ENCODE results near the gene GNAI2.
A peak's percentile ranks its signal among the peaks of the same experiment; 100 is the strongest.
"Not testable (repeated sequence)": the region's sequence is repeated elsewhere in the genome, so short reads cannot be mapped to it uniquely, and the experiment has no call there.

Gene GNAI2

GRCh38 chr3:50264383-50264963 lies 28.5 kb downstream of the GNAI2 start:
- peak; percentile 96 for DNase-seq (ENCODE audit: low read depth in 2 of 2)

GRCh38 chr3:50264964-50265485 lies 29.0 kb downstream of the GNAI2 start:
- no peak for DNase-seq (ENCODE audit: low read depth in 2 of 2)

- DNase-seq (ENCODE audit: low read depth in 2 of 2): no peak
Observed at GRCh38 chr3:50265571-50265970, 29.6 kb downstream of the GNAI2 start.

- no peak for DNase-seq (ENCODE audit: low read depth in 2 of 2)
Observed at GRCh38 chr3:50266017-50266416, 30.0 kb downstream of the GNAI2 start.

DNA sequence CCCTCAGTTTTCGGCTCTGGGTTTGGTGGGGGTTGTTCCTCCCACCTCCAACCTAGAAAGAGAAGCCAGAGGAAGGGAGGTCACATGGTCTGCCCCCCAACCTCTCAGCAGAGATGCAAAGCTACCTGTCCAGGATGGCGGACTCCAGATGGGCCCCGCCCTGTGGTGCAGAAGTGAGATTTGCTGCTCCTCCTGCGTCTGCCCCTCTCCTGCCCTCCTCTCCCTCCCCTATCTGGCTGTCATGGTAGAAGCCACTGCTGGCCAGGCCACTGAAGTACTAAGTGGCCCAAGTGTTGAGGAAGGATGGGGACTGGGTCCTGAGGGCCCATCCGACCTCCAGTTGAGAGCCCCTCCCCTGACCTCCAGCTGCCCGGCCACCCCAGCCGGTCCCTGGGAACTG lies 30.8 kb downstream of the GNAI2 start:
- no peak for DNase-seq (ENCODE audit: low read depth in 2 of 2)

- no peak for DNase-seq (ENCODE audit: low read depth in 2 of 2)
Observed at GRCh38 chr3:50267280-50267913, 31.4 kb downstream of the GNAI2 start.

DNA sequence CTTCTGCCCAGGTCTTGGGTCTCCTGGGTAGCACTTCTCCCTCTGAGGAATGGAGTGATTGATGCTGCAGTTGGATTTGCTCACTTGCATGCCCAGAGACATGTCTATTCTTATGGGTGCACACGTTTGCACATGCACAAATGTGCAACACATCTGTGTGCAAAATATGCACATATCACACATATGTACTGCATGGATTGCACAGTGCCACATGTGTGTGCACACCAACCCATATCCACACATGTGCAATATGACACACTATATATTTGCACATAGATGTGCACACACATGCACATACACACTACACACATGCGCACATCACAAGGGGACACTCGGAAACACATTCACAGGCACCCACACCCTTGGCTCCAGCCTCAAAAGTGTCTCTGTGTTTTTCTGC lies 32.3 kb downstream of the GNAI2 start:
- DNase-seq (ENCODE audit: low read depth in 2 of 2): no peak

GRCh38 chr3:50268703-50269451 lies 32.9 kb downstream of the GNAI2 start, which contains the start of gene SEMA3B:
Gene SEMA3B, plus strand, starts transcription at chr3:50269147. Its CDS starts 94 bp downstream, at chr3:50269241.
- no peak for DNase-seq (ENCODE audit: low read depth in 2 of 2)

DNA sequence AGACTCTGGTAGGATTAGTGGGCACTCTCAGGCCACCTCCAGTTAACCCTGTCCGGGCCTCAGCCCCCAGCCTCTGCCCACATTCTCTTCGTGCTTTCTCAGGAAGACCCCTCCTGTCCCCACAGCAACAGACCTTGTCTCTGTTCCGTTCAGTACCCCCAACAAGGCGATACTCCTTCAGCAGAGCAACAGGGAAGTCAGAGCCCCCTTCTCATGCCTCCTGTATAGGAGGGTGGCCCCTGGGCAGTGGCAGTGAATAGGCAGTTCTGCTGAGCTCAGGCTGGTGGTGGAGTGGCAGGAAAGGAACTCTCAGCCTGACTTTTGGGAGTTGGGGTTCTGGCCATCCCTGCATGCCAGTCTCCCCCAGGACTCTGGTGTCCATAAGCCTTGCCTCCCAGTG lies 33.5 kb downstream of the GNAI2 start:
- DNase-seq (ENCODE audit: low read depth in 2 of 2): no peak

- no peak for DNase-seq (ENCODE audit: low read depth in 2 of 2)
Observed at GRCh38 chr3:50269977-50270413, 34.0 kb downstream of the GNAI2 start.

DNA sequence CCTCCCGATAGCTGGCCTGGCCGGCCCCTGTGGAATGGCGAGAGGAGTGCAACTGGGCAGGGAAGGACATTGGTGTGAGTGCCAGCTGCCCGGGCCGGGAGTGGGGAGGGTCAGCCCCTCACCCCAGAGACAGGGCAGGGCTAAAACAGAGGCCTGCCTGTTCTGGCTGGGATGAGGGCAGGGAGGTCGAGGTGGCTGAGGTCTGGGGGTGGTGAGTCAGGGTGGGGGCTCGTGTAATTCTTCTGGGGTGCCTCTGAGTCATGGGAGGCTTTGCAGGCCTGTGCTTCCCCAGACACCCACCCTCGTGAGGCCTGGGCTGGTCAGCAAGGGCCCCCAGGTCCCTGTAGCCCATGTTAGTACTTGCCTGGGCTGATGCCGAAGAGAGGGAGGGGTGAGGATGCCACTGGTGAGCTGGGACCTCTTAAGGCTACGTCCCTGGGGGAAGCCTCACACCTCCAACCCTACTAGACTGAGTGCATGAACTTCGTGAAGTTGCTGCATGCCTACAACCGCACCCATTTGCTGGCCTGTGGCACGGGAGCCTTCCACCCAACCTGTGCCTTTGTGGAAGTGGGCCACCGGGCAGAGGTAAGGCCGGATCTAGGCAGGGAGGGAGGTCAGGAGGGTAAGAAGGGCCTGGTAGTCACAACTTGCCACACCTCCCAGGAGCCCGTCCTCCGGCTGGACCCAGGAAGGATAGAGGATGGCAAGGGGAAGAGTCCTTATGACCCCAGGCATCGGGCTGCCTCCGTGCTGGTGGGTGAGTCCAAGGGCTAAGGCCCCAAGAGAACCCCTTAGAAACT lies 34.6 kb downstream of the GNAI2 start:
- no peak for DNase-seq (ENCODE audit: low read depth in 2 of 2)

- DNase-seq (ENCODE audit: low read depth in 2 of 2): no peak
Observed at GRCh38 chr3:50271314-50271936, 35.4 kb downstream of the GNAI2 start.

GRCh38 chr3:50272538-50272910 lies 36.5 kb downstream of the GNAI2 start:
- not testable (repeated sequence) for DNase-seq (ENCODE audit: low read depth in 2 of 2)

- DNase-seq (ENCODE audit: low read depth in 2 of 2): peak in 1 of 2 experiments; percentile 27
Observed at GRCh38 chr3:50272911-50273688, 37.1 kb downstream of the GNAI2 start.

DNA sequence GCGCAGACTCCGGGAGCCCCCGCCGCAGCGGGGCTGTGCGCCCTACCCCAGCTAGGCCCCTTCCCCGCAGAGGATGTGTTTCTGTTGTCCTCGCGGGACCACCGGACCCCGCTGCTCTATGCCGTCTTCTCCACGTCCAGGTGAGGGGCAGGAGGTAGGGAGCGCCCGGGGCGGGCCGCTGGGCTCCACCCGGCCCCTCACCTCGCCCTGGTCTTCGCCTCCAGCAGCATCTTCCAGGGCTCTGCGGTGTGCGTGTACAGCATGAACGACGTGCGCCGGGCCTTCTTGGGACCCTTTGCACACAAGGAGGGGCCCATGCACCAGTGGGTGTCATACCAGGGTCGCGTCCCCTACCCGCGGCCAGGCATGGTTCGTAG lies 37.7 kb downstream of the GNAI2 start:
- no peak for DNase-seq (ENCODE audit: low read depth in 2 of 2)

GRCh38 chr3:50274371-50275104 lies 38.5 kb downstream of the GNAI2 start:
- no peak for DNase-seq (ENCODE audit: low read depth in 2 of 2)

- DNase-seq (ENCODE audit: low read depth in 2 of 2): no peak
Observed at GRCh38 chr3:50275141-50275995, 39.4 kb downstream of the GNAI2 start.

DNA sequence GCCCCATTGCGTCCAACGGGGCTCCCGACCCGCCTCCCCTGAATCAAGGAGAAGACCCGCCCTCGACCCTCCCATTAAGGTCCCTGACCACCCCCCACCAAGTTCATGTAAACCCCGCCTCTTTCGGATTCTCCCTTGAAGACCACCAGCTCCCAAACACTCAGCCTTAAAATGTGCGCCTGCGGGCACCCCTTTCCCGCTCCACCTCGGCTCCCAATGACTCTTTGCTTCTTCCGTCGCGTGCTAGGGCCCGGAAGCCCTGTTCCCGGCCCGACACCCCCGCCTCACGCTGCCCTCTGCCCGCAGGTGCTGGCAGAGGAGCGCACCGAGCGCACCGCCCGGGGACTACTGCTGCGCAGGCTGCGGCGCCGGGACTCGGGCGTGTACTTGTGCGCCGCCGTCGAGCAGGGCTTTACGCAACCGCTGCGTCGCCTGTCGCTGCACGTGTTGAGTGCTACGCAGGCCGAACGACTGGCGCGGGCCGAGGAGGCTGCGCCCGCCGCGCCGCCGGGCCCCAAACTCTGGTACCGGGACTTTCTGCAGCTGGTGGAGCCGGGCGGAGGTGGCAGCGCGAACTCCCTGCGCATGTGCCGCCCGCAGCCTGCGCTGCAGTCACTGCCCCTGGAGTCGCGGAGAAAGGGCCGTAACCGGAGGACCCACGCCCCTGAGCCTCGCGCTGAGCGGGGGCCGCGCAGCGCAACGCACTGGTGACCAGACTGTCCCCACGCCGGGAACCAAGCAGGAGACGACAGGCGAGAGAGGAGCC lies 40.2 kb downstream of the GNAI2 start:
- DNase-seq (ENCODE audit: low read depth in 2 of 2): no peak
